ENCODE measurements around the gene TMEM231. TPM values are rescaled to one million over a fixed set of nuclear protein-coding genes. Genes with fewer than 3 reads are reported as not detected.

The TMEM231 gene
- total and polyA plus RNA-seq, 2 of the 8 experiments (the other 6 are each of a cell fraction or from before 2014, with no cell fraction given) = 8.3 to 26.7 TPM

- Histone ChIP-seq H2AK5ac (ENCODE audit: low read depth, low read length) (no peak overlapping the region), H4K20me1 (replicated peaks in 1 of 2; ENCODE audit: control insufficient read depth in 1 of 2, insufficient read depth in 2 of 2, low read length in 2 of 2) (peaks cover 5 to 7% of the 10 kb centered on the region in 2 experiments), H2BK12ac (ENCODE audit: low read depth, low read length) (no peak overlapping the region), H2BK5ac (ENCODE audit: low read depth, low read length) (no peak overlapping the region), H3K9me3 (ENCODE audit: insufficient read depth in 2 of 2, low read depth in 1 of 2, low read length in 1 of 2) (no peaks in the 10 kb centered on the region), H3K4me3 (ENCODE audit: extremely low read depth in 1 of 4, insufficient read depth in 2 of 4, low read depth in 3 of 4, low read length in 4 of 4) (peak overlapping the region; percentile 80 to 94 (median 88)), H3K79me2 (ENCODE audit: control insufficient read depth in 1 of 2, insufficient read depth in 2 of 2, low read length in 2 of 2) (peaks cover 0 to 13% of the 10 kb centered on the region in 2 experiments; a peak in 2 of 4 replicates), H4K91ac (replicated peaks; ENCODE audit: insufficient read length, low read length) (no peak overlapping the region), H3K23me2 (ENCODE audit: low read depth, low read length) (peaks cover 9% of the 10 kb centered on the region), H3K36me3 (ENCODE audit: control insufficient read depth in 2 of 4, insufficient read depth in 4 of 4, low read length in 3 of 4) (peaks cover 2 to 26% (median 17%) of the 10 kb centered on the region in 4 experiments; a peak in 7 of 8 replicates), H2BK20ac (ENCODE audit: low read length) (no peak overlapping the region), H3K14ac (ENCODE audit: insufficient read length) (no peak overlapping the region), H3K27ac (ENCODE audit: low read depth, low read length) (no peak overlapping the region), H3K79me1 (ENCODE audit: low read depth, low read length) (peaks cover 3% of the 10 kb centered on the region; the same call in 1 of the 2 replicates), H3K56ac (replicated peaks; ENCODE audit: insufficient read length, low read depth, low read length) (no peak overlapping the region), H4K5ac (ENCODE audit: insufficient read length, low read depth, low read length) (no peak overlapping the region), H2AFZ (ENCODE audit: low read length) (peak overlapping the region; percentile 95), H2BK120ac (replicated peaks; ENCODE audit: low read depth, low read length) (peak overlapping the region; percentile 86), H2BK15ac (ENCODE audit: low read length) (no peak overlapping the region), H4K8ac (ENCODE audit: extremely low read depth, insufficient read depth, low read length) (no peak overlapping the region), H3K18ac (ENCODE audit: extremely low read depth, low read length) (no peak overlapping the region), H3K9ac (replicated peaks in 1 of 4; ENCODE audit: extremely low read depth in 1 of 4, low read depth in 3 of 4, low read length in 3 of 4) (peak overlapping the region in 2 of 4 experiments; percentile 1 to 25; a peak in 1 of 7 replicates), H3K4me1 (replicated peaks in 1 of 4; ENCODE audit: control insufficient read depth in 3 of 4, insufficient read depth in 4 of 4, low read length in 3 of 4) (peaks cover 1 to 8% (median 3%) of the 10 kb centered on the region in 4 experiments; a peak in 5 of 7 replicates), H3K27me3 (replicated peaks in 1 of 4; ENCODE audit: control insufficient read depth in 3 of 4, extremely low read depth in 1 of 4, insufficient read depth in 3 of 4, low read length in 3 of 4) (no peaks in the 10 kb centered on the region), H3K23ac (ENCODE audit: insufficient read length) (no peak overlapping the region), H3K4ac (replicated peaks; ENCODE audit: insufficient read length, low read depth, low read length) (no peak overlapping the region), H3K4me2 (ENCODE audit: insufficient read depth in 1 of 2, low read depth in 2 of 2, low read length in 2 of 2) (peak overlapping the region; percentile 90 to 95)
- ChIA-PET CTCF (ENCODE audit: partially characterized antibody) (interaction anchor here (1.8 to 9.4 kb wide), 4 partner anchors 15 to 95 kb away, joined by 4 to 96 read pairs (median 12); no protein-coding TSS in a partner anchor), POLR2A (ENCODE audit: partially characterized antibody) (interaction anchor here (1.0 to 3.6 kb wide), 6 partner anchors 9 to 132 kb away, joined by 4 to 21 read pairs (median 9); partner anchors contain the start of genes ADAT1, CFDP1 and TMEM231)
- no peak for DNase-seq (ENCODE audit: low read depth in 1 of 2, low spot score in 2 of 2)
- TF ChIP-seq RXRA (IDR thresholded peaks at IDR 0.05; ENCODE audit: insufficient read depth, low read depth, low read length) = no peak
- TF ChIP-seq HDAC2 (IDR thresholded peaks at IDR 0.05; ENCODE audit: borderline replicate concordance in 1 of 2, low read depth in 2 of 2, low read length in 2 of 2) = no peak
- no peak for TF ChIP-seq EZH2 (IDR thresholded peaks at IDR 0.05; ENCODE audit: low read depth, low read length, severe bottlenecking)
- TF ChIP-seq RNF2 (IDR thresholded peaks at IDR 0.05; ENCODE audit: borderline replicate concordance, low read depth, low read length, missing control alignments, poor library complexity, severe bottlenecking) = no peak
- TF ChIP-seq SIN3A (conservative IDR thresholded peaks at IDR 0.05 in 1 of 2, IDR thresholded peaks at IDR 0.05 in 1 of 2; ENCODE audit: low read depth in 1 of 2, low read length in 2 of 2) = 0 out of 4 replicates have a peak, but pooled peaks of 1 of the 2 experiments have one; percentile 29
- TF ChIP-seq ATF3 (IDR thresholded peaks at IDR 0.05; ENCODE audit: insufficient read depth, low read depth, low read length) = no peak
- no peak for TF ChIP-seq SUZ12 (IDR thresholded peaks at IDR 0.05; ENCODE audit: low read length)
- FAIRE-seq = no peak
- WGBS, 2 experiments (ENCODE audit: extremely low coverage in 1 of 2, insufficient coverage in 1 of 2, insufficient read length in 1 of 2, insufficient replicate concordance in 2 of 2, low coverage in 1 of 2, low lambda C conversion rate in 2 of 2, missing lambda C conversion rate in 1 of 2) = 40% methylated on average over 15 of the region's 15 CpGs; no CpG with 5 or more reads in 1 of the 2 experiments
Measured at GRCh38 chr16:75565640-75566039, 9.6 kb upstream of the TMEM231 start.
